IPS DF 19.7 (cell line): ENCODE measurements around the gene GRHPR.

Source experiments
- DNase-seq: peaks from one replicate; pipeline ENCODE4 v3.0.0-alpha.2; 2013; ENCODE audit warnings: low read depth, low spot score

GRHPR gene

DNA sequence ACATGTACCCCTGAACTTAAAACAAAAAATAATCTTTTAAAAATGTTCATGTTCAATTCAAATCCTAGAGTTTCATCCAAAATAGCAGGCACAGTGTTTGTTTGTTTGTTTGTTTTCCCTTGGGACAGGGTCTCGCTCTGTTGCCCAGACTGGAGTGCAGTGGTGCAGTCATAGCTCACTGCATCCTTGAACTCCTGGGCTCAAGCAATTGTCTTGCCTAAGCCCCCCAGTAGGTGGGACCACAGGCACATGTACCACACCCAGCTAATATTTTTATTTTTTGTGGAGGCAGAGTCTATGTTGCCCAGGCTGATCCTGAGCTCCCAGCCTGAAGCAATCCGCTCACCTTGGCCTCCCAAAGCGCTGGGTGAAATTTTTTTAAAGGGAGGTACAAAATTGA lies 58.3 kb downstream of the GRHPR start:
- DNase-seq, result no peak

DNA sequence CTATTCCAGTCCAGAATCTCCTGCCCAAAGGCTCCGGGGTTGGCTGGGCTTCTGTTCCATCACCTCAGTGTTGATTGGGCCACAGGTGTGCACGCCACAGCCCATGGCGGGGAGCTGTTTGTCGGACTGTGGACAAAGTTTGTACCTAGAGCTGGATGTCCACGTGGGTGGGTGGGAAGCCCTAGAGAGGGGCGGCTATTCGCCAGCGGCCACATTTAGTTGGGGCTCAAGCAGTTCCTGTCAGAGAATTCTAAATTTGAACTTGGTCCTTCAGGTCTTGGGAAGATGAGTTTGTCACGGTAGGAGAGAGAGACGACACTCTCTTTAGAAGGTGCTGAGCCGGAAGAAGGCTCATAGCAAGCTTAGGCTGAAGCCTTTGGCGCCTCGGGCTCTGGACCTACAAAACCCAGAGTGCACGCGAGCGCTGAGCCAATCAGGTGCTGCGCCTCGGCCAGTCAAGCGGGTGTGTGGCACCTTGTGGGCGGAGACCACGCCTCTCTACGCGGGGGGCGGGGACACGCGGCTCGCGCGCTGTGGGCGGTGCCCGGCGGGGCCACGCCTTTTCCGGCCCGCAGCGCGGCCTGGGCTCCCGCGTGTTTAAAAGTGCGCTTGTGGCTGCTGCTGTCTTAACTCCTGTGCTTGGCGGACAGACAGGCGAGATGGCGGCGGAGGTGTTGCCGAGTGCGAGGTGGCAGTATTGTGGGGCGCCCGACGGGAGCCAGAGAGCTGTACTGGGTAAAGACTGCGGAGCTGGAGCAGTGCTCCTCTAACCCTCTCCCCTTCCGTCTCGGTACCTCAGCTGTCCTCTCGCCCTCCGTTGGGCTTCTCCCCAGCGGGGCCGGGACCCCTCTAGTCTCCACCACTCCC lies 63.1 kb downstream of the GRHPR start, which contains the start of gene POLR1E:
Gene POLR1E (plus strand): TSS at position 560 of the 867 bp plus-strand sequence. CDS start 100 bp downstream, at position 660.
- DNase-seq, result peak; percentile 90

DNA sequence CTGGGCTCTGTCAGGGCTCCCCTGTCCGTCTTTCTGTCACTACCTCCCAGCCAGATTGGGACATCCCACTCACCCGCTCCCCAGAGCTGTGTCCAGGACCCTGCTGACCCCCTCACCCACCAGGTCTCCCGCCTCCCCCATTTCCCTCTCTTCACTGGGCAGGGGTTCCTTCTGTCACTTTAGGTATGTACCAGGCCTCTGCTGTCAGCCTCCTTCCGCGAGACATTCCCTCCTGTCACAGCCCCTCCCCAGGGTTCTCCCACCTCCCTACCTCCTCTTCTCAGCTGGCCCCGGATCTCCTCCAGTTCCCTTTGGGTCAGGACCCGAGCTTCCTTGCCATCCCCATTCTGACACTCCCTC lies 63.7 kb downstream of the GRHPR start:
- DNase-seq, result no peak
